Kidney glomerular epithelial cell (primary cell): ENCODE measurements around the gene STEAP1B.

Source experiments
- DNase-seq: peaks from one replicate; lab custom pipeline; 2025; lab: John Stamatoyannopoulos, UW

Gene STEAP1B

DNA sequence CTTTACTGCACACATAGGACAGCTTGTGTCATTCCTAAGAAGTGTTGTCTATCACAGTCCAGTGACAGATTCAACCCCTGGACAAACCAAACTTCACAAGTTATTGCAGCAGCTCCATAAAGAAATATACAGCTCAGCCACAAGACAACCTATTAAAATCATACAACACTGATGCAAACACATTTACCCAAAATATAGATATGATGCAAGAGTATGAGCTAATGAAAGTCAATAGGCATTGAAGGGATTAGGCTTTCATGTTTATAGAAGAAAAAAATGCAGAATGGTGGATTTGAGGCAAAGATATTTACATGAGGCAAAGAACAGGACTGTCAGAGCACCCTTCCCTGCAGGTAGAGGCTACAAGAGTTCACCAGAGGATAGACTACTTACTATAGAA lies 128.1 kb downstream of the STEAP1B start:
- DNase-seq = no peak
